GM18505 (cell line): Measurements from ENCODE around the gene HTD2.

Experiments
- ATAC-seq: cut with Tn5 transposase; IDR thresholded peaks from one replicate; pipeline ENCODE4 v1.9.1; 2021; ENCODE audit not compliant: unreplicated experiment
- POLR2A ChIP-seq: IDR thresholded peaks from 4 replicates; pipeline ENCODE4 v1.6.1; 2011; ENCODE audit warnings: borderline replicate concordance; ENCODE audit not compliant: insufficient read depth, insufficient read length; ENCODE audit errors: extremely low read depth

The HTD2 gene

GRCh38 chr3:58349792-58350626 lies 43.7 kb downstream of the HTD2 start:
- no peak for TF ChIP-seq POLR2A
- peak; percentile 84 for ATAC-seq

- ATAC-seq = no peak
- no peak for TF ChIP-seq POLR2A
These were observed 44.3 kb downstream of the HTD2 start for GRCh38 chr3:58350627-58351013.

- no peak for TF ChIP-seq POLR2A
- ATAC-seq = no peak
These were observed 45.6 kb downstream of the HTD2 start for GRCh38 chr3:58351920-58352319.

- no peak for TF ChIP-seq POLR2A
- ATAC-seq = no peak
These were observed 46.3 kb downstream of the HTD2 start for GRCh38 chr3:58352626-58353025.

- no peak for ATAC-seq
- TF ChIP-seq POLR2A = no peak
These were observed 47.6 kb downstream of the HTD2 start for GRCh38 chr3:58353722-58354553.

- peak; percentile 52 for ATAC-seq
These were observed 48.9 kb downstream of the HTD2 start for GRCh38 chr3:58355179-58355578.

GRCh38 chr3:58356054-58356453 lies 49.7 kb downstream of the HTD2 start:
- ATAC-seq = no peak
- TF ChIP-seq POLR2A = no peak

More at GRCh38 chr3:58355179-58355578, 48.9 kb downstream of the HTD2 start:
- no peak for TF ChIP-seq POLR2A

GRCh38 chr3:58357402-58357801 lies 51.1 kb downstream of the HTD2 start:
- no peak for TF ChIP-seq POLR2A
- no peak for ATAC-seq

GRCh38 chr3:58358092-58358491 lies 51.8 kb downstream of the HTD2 start:
- ATAC-seq = no peak
- no peak for TF ChIP-seq POLR2A

- no peak for TF ChIP-seq POLR2A
- no peak for ATAC-seq
These were observed 52.5 kb downstream of the HTD2 start for GRCh38 chr3:58358808-58359207.

GRCh38 chr3:58359621-58360020 lies 53.3 kb downstream of the HTD2 start:
- ATAC-seq = no peak
- no peak for TF ChIP-seq POLR2A

- TF ChIP-seq POLR2A = no peak
- no peak for ATAC-seq
These were observed 55.5 kb downstream of the HTD2 start for GRCh38 chr3:58361866-58362265.

- no peak for TF ChIP-seq POLR2A
These were observed 60.4 kb downstream of the HTD2 start for GRCh38 chr3:58366699-58367098.

GRCh38 chr3:58369038-58369437 lies 62.7 kb downstream of the HTD2 start:
- TF ChIP-seq POLR2A = no peak
- ATAC-seq = no peak

More at GRCh38 chr3:58366699-58367098, 60.4 kb downstream of the HTD2 start:
- ATAC-seq = no peak
